Esophagus squamous epithelium (tissue), 5 donors: ENCODE results near the gene MYO16. TPM values are rescaled to one million over a fixed set of nuclear protein-coding genes. Genes with fewer than 3 reads are reported as not detected.

ENCODE experiments used
- DNase-seq: peaks from one replicate; lab custom pipeline; 2025; lab: John Stamatoyannopoulos, UW
- H3K27ac ChIP-seq, 4 donors: fragments of 200-600 bp; sonication (generic); one replicate each; pipeline ENCODE4 v1.5.1; 2016 to 2019; ENCODE audit warnings: mild to moderate bottlenecking in 1 of 4
- H3K27me3 ChIP-seq, 4 donors: fragments of 200-600 bp; sonication (generic); 1 replicate in 3 of 4; 2 replicates in 1 of 4; pipeline versions ENCODE4 v1.5.1 to v1.6.0; 2017 to 2021; ENCODE audit warnings: antibody characterized with exemption in 1 of 4
- H3K36me3 ChIP-seq, 3 donors: fragments of 200-600 bp; sonication (generic); one replicate each; pipeline ENCODE4 v1.5.1; 2016 to 2019
- H3K4me1 ChIP-seq, 3 donors: fragments of 200-600 bp; sonication (generic); one replicate each; pipeline ENCODE4 v1.5.1; 2017 to 2019
- H3K4me3 ChIP-seq, 4 donors: fragments of 200-600 bp; sonication (generic); 1 replicate in 3 of 4; 2 replicates in 1 of 4; pipeline ENCODE4 v1.5.1; 2016 to 2019; ENCODE audit warnings: mild to moderate bottlenecking in 2 of 4, moderate library complexity in 1 of 4
- H3K9me3 ChIP-seq, 3 donors: fragments of 200-600 bp; sonication (generic); one replicate each; pipeline ENCODE4 v1.5.1; 2016 to 2019
- POLR2A ChIP-seq, 4 donors: fragments of 450-650 bp; IDR thresholded peaks; one replicate each; pipeline ENCODE4 v1.6.1; 2017; ENCODE audit warnings: antibody characterized with exemption in 4 of 4, mild to moderate bottlenecking in 4 of 4, moderate library complexity in 3 of 4
- WGBS, 2 donors: methylation state at CpG; one replicate each; pipeline ENCODE4 v1.1.5; 2018; 5-methylcytosine and 5-hydroxymethylcytosine counted together
- intact Hi-C: fragments of 100-400 bp; cut with DNase I; formaldehyde crosslinking; loops from one replicate; pipeline ENCODE4 v1.15.0; 2022
- total RNA-seq, 4 donors: library from RNA; depleted of rRNA; stranded (reverse); fragments of >200 nt; gene quantifications; one replicate each; pipeline ENCODE4 v1.1.0, GENCODE V29; 2016
- TF ChIP-seq, protein P1 (sequence below), 6 experiments: fragments of 450-650 bp in 4 of 6; fragments of 200-600 bp in 2 of 6; sonication (generic) in 2 of 6; IDR thresholded peaks; one replicate each; pipeline ENCODE4 v1.5.1; 2016 to 2019; ENCODE audit warnings: antibody characterized with exemption in 6 of 6, mild to moderate bottlenecking in 4 of 6, moderate library complexity in 4 of 6
- donor health status: DM: yes; HTN: yes; CAD: no.

Gene MYO16
- total RNA-seq, 4 donors from 2014 or later, result 0.09 to 2.1 TPM; not detected in 2

- no peaks in the 10 kb centered on the region for H3K4me1 ChIP-seq
- no peaks in the 10 kb centered on the region for H3K9me3 ChIP-seq
- no peak overlapping the region for H3K4me3 ChIP-seq
- WGBS, 2 donors, result 70 to 81% methylated on average over 2 of the region's 2 CpGs
- no peaks in the 10 kb centered on the region for H3K27me3 ChIP-seq
- TF ChIP-seq POLR2A (IDR thresholded peaks at IDR 0.05), result no peak
- TF ChIP-seq, protein P1, sequence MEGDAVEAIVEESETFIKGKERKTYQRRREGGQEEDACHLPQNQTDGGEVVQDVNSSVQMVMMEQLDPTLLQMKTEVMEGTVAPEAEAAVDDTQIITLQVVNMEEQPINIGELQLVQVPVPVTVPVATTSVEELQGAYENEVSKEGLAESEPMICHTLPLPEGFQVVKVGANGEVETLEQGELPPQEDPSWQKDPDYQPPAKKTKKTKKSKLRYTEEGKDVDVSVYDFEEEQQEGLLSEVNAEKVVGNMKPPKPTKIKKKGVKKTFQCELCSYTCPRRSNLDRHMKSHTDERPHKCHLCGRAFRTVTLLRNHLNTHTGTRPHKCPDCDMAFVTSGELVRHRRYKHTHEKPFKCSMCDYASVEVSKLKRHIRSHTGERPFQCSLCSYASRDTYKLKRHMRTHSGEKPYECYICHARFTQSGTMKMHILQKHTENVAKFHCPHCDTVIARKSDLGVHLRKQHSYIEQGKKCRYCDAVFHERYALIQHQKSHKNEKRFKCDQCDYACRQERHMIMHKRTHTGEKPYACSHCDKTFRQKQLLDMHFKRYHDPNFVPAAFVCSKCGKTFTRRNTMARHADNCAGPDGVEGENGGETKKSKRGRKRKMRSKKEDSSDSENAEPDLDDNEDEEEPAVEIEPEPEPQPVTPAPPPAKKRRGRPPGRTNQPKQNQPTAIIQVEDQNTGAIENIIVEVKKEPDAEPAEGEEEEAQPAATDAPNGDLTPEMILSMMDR (IDR thresholded peaks at IDR 0.05), result no peak
- intact Hi-C loops, result no loop called here
- no peaks in the 10 kb centered on the region for H3K36me3 ChIP-seq
- H3K27ac ChIP-seq, result no peak overlapping the region
- DNase-seq, result no peak
These were observed 580.1 kb downstream of the MYO16 start for GRCh38 chr13:109209526-109209925.

DNA sequence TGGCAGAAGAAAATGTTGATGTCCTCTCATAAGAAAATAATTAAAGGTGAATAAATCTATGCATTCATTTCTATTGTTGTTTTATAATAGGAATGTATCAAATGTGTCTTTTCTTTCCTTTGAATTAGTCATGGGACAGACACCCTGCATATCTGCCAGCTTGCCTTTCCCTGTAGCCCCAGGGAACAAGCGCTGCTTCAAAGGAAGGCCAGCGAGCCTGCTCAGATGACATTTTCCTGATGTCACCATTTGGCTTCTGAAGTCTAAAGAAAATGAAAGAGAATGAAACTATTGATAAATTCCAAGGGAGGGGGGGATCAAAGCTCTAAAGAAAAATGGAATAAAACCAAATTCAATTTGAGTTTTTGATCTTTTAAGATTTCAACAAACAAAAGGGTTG is 582.2 kb downstream of the MYO16 start:
- Histone ChIP-seq H3K4me3 (no peak overlapping the region), H3K27me3 (no peaks in the 10 kb centered on the region), H3K4me1 (no peaks in the 10 kb centered on the region), H3K9me3 (no peaks in the 10 kb centered on the region), H3K36me3 (no peaks in the 10 kb centered on the region), H3K27ac (no peak overlapping the region)
- intact Hi-C loops, result no loop called here
- 12 to 30% methylated on average over 2 of the region's 2 CpGs for WGBS, 2 donors
- no peak for TF ChIP-seq POLR2A (IDR thresholded peaks at IDR 0.05)
- TF ChIP-seq, protein P1 (IDR thresholded peaks at IDR 0.05), result no peak
- no peak for DNase-seq

DNA sequence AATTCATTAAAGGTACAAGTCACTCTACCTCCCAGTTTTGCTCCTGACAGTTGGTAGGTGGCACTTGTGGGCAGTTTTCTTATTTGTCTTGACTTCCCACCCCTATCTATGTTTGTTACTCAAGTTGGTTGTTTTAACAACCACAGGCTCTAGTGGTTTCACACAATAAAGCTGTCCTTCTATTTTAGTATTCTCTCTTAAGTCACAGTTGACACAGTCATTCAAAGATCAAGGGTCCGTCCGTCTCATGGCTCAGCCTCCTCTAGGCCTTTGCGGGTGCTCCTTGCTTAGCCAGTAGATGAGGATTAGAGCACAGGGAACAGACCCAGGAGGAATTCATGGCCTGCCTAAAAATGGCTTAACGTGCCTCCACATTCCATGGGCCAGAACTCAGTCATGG is 583.2 kb downstream of the MYO16 start:
- no peak for DNase-seq
- H3K27ac ChIP-seq, result no peak overlapping the region
- no peaks in the 10 kb centered on the region for H3K4me1 ChIP-seq
- WGBS, 2 donors, result 90 to 94% methylated on average over 3 of the region's 4 CpGs
- no peak overlapping the region for H3K4me3 ChIP-seq
- no peaks in the 10 kb centered on the region for H3K36me3 ChIP-seq
- no peak for TF ChIP-seq POLR2A (IDR thresholded peaks at IDR 0.05)
- TF ChIP-seq, protein P1 (IDR thresholded peaks at IDR 0.05), result no peak
- H3K9me3 ChIP-seq, result no peaks in the 10 kb centered on the region
- intact Hi-C loops, result no loop called here
- no peaks in the 10 kb centered on the region for H3K27me3 ChIP-seq

- H3K9me3 ChIP-seq, result no peaks in the 10 kb centered on the region
- H3K4me1 ChIP-seq, result no peaks in the 10 kb centered on the region
- TF ChIP-seq, protein P1 (IDR thresholded peaks at IDR 0.05), result no peak
- no peak for TF ChIP-seq POLR2A (IDR thresholded peaks at IDR 0.05)
- no peak overlapping the region for H3K27ac ChIP-seq
- H3K4me3 ChIP-seq, result no peak overlapping the region
- no peak for DNase-seq
- intact Hi-C loops, result no loop called here
- no peaks in the 10 kb centered on the region for H3K36me3 ChIP-seq
- WGBS, 2 donors, result 70 to 80% methylated on average over 1 to 5 of the region's 5 CpGs
- no peaks in the 10 kb centered on the region for H3K27me3 ChIP-seq
These were observed 584.3 kb downstream of the MYO16 start for GRCh38 chr13:109213714-109214113.

GRCh38 chr13:109214393-109214792 is 585.0 kb downstream of the MYO16 start:
- Histone ChIP-seq H3K27me3 (no peaks in the 10 kb centered on the region), H3K9me3 (no peaks in the 10 kb centered on the region), H3K4me3 (no peak overlapping the region), H3K4me1 (no peaks in the 10 kb centered on the region), H3K27ac (no peak overlapping the region), H3K36me3 (no peaks in the 10 kb centered on the region)
- no peak for TF ChIP-seq POLR2A (IDR thresholded peaks at IDR 0.05)
- TF ChIP-seq, protein P1 (IDR thresholded peaks at IDR 0.05), result no peak
- DNase-seq, result no peak
- intact Hi-C loops, result no loop called here
- WGBS, 2 donors, result 80 to 93% methylated on average over 2 of the region's 2 CpGs
